WERI-Rb-1 (cell line): ENCODE measurements around the gene OPA3.

ENCODE experiments used
- DNase-seq: peaks from one replicate; pipeline ENCODE4 v3.0.0-alpha.2; 2020
- H3K27ac ChIP-seq: fragments of 250-450 bp; sonication (Bioruptor Pico); 2 replicates; pipeline ENCODE4 v1.5.1; 2020; ENCODE audit warnings: mild to moderate bottlenecking, moderate library complexity
- H3K27me3 ChIP-seq: fragments of 250-450 bp; sonication (Bioruptor Pico); 2 replicates; pipeline ENCODE4 v1.5.1; 2021; ENCODE audit warnings: mild to moderate bottlenecking, low read depth, moderate library complexity; ENCODE audit not compliant: insufficient read depth, severe bottlenecking
- H3K36me3 ChIP-seq: fragments of 250-450 bp; sonication (Bioruptor Pico); 2 replicates; pipeline ENCODE4 v1.5.1; 2020; ENCODE audit warnings: mild to moderate bottlenecking, moderate library complexity
- H3K4me3 ChIP-seq: 2 replicates; pipeline ENCODE4 v1.5.1; 2011; ENCODE audit warnings: low read depth, mild to moderate bottlenecking, control low read depth, low read length
- H3K9me3 ChIP-seq: fragments of 250-450 bp; sonication (Bioruptor Pico); 2 replicates; pipeline ENCODE4 v1.5.1; 2021; ENCODE audit warnings: mild to moderate bottlenecking, moderate library complexity; ENCODE audit not compliant: severe bottlenecking
- CTCF ChIP-seq: IDR thresholded peaks from 2 replicates; pipeline ENCODE4 v1.5.1; 2011; ENCODE audit warnings: low read depth, mild to moderate bottlenecking, control low read depth, inconsistent platforms, low read length

Gene OPA3

DNA sequence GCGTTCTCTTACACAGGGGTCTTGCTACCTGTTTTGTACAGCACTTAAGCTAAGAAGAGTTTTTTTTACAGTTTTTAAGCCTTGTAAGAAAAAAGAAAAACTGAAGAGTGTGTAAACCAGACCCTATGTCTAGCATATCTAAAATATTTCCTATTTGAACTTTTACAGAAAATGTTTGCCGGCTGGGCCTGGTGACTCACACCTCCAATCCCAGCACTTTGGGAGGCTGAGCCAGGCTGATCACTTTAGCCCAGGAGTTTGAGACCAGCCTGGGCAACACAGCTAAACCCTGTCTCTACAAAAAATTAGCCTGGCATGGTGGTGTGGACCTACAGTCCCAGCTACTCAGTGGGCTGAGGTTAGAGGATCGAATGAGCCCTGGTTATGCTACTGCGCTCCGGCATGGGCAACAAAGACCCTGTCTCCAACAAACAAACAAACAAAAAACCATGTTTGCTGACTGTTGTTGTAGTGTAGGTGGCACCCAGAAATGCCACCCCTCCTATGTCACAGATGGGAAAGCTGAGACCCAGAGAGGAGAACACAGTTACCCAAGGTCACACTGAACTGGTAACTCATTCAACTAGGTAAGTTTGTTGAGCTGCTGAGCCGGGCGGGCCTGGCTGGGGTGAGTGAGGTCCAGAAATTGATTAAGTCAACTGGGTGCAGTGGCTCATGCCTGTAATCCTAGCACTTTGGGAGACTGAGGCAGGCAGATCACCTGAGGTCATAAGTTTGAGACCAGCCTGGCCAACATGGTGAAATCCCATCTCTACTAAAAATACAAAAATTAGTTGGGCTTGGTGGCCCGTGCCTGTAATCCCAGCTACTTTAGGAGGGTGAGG is 79.2 kb downstream of the OPA3 start:
- Histone ChIP-seq H3K36me3 (no peaks in the 10 kb centered on the region; the same call in 1 of the 2 replicates), H3K4me3 (no peak overlapping the region), H3K27me3 (no peaks in the 10 kb centered on the region), H3K27ac (no peak overlapping the region), H3K9me3 (no peaks in the 10 kb centered on the region)
- TF ChIP-seq CTCF = no peak
- no peak for DNase-seq

DNA sequence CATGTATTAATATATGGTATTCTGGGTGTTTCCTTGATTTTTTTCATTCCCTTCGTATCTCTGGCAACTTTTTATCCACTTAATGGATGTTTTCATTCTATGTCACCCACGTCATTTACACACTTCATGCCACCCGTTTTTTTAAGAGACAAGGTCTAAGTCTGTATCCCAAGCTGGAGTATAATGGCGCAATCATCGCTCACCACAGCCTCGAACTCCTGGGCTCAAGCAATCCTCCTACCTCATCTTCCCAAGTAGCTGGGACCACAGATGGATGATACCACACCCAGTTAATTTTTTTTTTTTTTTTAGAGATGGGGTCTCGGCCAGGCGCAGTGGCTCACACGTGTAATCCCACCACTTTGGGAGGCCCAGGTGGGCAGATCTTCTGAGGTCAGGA is 80.7 kb downstream of the OPA3 start:
- no peak overlapping the region for H3K4me3 ChIP-seq
- no peak for DNase-seq
- no peak overlapping the region for H3K27ac ChIP-seq
- no peak for TF ChIP-seq CTCF
- H3K9me3 ChIP-seq = no peaks in the 10 kb centered on the region
- no peaks in the 10 kb centered on the region for H3K36me3 ChIP-seq
- no peaks in the 10 kb centered on the region for H3K27me3 ChIP-seq

DNA sequence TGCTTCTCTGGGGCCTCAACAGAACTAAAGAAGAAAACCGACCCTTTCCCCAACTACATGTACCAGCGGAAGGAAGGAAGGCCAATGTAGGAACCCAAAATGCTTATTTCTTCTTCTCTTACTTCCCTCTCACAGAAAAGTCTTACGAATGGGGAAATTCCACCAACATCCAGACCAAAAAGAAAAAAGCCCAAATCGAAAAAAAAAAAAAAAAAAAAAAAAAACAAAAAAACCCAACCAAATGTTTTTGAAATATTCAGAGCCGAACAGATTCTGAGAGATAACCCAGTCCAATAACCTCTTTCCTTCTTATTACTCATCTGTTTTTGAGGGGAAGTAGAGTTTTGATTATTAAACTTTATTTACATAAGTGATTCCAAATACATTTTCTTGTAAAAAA is 82.5 kb downstream of the OPA3 start:
- DNase-seq = no peak
- Histone ChIP-seq H3K4me3 (no peak overlapping the region), H3K36me3 (no peaks in the 10 kb centered on the region), H3K9me3 (no peaks in the 10 kb centered on the region), H3K27ac (no peak overlapping the region), H3K27me3 (no peaks in the 10 kb centered on the region)
- no peak for TF ChIP-seq CTCF

DNA sequence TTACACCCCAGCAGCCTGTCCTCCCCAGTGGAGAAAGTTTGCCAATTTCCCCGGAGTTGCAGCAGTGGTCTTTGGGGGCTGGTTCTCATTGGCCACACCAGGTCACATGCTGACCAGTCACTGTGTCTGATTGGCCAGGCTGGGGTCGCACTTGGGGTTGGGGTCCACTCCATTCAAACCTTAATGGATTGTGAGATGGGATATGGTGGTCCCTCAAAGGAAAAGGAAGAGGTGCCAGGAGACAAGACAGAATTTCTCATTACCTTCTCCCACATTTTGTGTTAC is 82.9 kb downstream of the OPA3 start:
- Histone ChIP-seq H3K27me3 (no peaks in the 10 kb centered on the region), H3K27ac (no peak overlapping the region), H3K36me3 (no peaks in the 10 kb centered on the region), H3K4me3 (no peak overlapping the region), H3K9me3 (no peaks in the 10 kb centered on the region)
- DNase-seq = no peak
- TF ChIP-seq CTCF = no peak

- DNase-seq = no peak
- Histone ChIP-seq H3K9me3 (no peaks in the 10 kb centered on the region), H3K27me3 (no peaks in the 10 kb centered on the region), H3K27ac (no peak overlapping the region), H3K36me3 (no peaks in the 10 kb centered on the region), H3K4me3 (no peak overlapping the region)
- no peak for TF ChIP-seq CTCF
These were observed 83.5 kb downstream of the OPA3 start for GRCh38 chr19:45500918-45501729.
